ENCODE results near the gene EIPR1. TPM values are rescaled to one million over a fixed set of nuclear protein-coding genes. Genes with fewer than 3 reads are reported as not detected.
A peak's percentile ranks its signal among the peaks of the same experiment; 100 is the strongest.

EIPR1 gene
- total and polyA plus RNA-seq, 2 experiments from 2014 or later, result 17.4 to 46.3 TPM

DNA sequence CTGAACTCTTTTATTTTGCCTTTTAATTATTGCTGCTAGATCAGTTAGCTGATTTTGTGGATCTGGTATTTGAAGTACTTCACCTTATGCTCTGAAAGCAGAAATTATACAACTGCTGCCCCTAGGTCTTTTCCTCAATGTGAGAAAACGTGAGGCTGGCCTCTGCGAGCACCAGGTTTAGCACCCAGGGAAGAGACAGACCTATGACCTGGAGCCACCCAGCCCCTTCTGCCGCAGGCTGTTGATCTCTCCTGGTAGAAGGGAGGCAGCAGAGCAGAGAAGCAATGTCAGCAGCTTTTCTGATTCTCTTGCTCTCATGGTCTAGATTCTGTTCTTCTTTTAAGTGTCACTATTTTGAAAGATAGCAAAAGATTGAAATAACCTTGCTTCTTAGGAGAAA lies 21.8 kb upstream of the EIPR1 start:
- peaks cover 7% of the 10 kb centered on the region for H3K4me1 ChIP-seq (ENCODE audit: insufficient read depth)
- Mint-ChIP-seq H3K4me1 (peaks cover 25% of the 10 kb centered on the region), H3K4me3 (no peak overlapping the region), H3K9me3 (peaks cover 30% of the 10 kb centered on the region), H3K36me3 (ENCODE audit: low read depth) (peaks cover 63% of the 10 kb centered on the region), H3K27me3 (ENCODE audit: insufficient read depth, low read depth, poor library complexity) (peaks cover 12% of the 10 kb centered on the region), H3K27ac (peak overlapping the region; percentile 53)
- TF ChIP-seq CREB1 (CRISPR knock-in tag; IDR thresholded peaks at IDR 0.05; ENCODE audit: low read depth) (no peak), POLR2AphosphoS5 (IDR thresholded peaks at IDR 0.05; ENCODE audit: low read depth) (no peak)
- TF ChIP-seq, protein P1, sequence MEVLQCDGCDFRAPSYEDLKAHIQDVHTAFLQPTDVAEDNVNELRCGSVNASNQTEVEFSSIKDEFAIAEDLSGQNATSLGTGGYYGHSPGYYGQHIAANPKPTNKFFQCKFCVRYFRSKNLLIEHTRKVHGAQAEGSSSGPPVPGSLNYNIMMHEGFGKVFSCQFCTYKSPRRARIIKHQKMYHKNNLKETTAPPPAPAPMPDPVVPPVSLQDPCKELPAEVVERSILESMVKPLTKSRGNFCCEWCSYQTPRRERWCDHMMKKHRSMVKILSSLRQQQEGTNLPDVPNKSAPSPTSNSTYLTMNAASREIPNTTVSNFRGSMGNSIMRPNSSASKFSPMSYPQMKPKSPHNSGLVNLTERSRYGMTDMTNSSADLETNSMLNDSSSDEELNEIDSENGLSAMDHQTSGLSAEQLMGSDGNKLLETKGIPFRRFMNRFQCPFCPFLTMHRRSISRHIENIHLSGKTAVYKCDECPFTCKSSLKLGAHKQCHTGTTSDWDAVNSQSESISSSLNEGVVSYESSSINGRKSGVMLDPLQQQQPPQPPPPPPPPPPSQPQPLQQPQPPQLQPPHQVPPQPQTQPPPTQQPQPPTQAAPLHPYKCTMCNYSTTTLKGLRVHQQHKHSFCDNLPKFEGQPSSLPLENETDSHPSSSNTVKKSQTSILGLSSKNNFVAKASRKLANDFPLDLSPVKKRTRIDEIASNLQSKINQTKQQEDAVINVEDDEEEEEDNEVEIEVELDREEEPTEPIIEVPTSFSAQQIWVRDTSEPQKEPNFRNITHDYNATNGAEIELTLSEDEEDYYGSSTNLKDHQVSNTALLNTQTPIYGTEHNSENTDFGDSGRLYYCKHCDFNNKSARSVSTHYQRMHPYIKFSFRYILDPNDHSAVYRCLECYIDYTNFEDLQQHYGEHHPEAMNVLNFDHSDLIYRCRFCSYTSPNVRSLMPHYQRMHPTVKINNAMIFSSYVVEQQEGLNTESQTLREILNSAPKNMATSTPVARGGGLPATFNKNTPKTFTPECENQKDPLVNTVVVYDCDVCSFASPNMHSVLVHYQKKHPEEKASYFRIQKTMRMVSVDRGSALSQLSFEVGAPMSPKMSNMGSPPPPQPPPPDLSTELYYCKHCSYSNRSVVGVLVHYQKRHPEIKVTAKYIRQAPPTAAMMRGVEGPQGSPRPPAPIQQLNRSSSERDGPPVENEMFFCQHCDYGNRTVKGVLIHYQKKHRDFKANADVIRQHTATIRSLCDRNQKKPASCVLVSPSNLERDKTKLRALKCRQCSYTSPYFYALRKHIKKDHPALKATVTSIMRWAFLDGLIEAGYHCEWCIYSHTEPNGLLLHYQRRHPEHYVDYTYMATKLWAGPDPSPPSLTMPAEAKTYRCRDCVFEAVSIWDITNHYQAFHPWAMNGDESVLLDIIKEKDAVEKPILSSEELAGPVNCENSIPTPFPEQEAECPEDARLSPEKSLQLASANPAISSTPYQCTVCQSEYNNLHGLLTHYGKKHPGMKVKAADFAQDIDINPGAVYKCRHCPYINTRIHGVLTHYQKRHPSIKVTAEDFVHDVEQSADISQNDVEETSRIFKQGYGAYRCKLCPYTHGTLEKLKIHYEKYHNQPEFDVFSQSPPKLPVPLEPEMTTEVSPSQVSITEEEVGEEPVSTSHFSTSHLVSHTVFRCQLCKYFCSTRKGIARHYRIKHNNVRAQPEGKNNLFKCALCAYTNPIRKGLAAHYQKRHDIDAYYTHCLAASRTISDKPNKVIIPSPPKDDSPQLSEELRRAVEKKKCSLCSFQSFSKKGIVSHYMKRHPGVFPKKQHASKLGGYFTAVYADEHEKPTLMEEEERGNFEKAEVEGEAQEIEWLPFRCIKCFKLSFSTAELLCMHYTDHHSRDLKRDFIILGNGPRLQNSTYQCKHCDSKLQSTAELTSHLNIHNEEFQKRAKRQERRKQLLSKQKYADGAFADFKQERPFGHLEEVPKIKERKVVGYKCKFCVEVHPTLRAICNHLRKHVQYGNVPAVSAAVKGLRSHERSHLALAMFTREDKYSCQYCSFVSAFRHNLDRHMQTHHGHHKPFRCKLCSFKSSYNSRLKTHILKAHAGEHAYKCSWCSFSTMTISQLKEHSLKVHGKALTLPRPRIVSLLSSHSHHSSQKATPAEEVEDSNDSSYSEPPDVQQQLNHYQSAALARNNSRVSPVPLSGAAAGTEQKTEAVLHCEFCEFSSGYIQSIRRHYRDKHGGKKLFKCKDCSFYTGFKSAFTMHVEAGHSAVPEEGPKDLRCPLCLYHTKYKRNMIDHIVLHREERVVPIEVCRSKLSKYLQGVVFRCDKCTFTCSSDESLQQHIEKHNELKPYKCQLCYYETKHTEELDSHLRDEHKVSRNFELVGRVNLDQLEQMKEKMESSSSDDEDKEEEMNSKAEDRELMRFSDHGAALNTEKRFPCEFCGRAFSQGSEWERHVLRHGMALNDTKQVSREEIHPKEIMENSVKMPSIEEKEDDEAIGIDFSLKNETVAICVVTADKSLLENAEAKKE (CRISPR knock-in tag; IDR thresholded peaks at IDR 0.05), result no peak
- TF ChIP-seq, protein P2, sequence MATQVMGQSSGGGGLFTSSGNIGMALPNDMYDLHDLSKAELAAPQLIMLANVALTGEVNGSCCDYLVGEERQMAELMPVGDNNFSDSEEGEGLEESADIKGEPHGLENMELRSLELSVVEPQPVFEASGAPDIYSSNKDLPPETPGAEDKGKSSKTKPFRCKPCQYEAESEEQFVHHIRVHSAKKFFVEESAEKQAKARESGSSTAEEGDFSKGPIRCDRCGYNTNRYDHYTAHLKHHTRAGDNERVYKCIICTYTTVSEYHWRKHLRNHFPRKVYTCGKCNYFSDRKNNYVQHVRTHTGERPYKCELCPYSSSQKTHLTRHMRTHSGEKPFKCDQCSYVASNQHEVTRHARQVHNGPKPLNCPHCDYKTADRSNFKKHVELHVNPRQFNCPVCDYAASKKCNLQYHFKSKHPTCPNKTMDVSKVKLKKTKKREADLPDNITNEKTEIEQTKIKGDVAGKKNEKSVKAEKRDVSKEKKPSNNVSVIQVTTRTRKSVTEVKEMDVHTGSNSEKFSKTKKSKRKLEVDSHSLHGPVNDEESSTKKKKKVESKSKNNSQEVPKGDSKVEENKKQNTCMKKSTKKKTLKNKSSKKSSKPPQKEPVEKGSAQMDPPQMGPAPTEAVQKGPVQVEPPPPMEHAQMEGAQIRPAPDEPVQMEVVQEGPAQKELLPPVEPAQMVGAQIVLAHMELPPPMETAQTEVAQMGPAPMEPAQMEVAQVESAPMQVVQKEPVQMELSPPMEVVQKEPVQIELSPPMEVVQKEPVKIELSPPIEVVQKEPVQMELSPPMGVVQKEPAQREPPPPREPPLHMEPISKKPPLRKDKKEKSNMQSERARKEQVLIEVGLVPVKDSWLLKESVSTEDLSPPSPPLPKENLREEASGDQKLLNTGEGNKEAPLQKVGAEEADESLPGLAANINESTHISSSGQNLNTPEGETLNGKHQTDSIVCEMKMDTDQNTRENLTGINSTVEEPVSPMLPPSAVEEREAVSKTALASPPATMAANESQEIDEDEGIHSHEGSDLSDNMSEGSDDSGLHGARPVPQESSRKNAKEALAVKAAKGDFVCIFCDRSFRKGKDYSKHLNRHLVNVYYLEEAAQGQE (IDR thresholded peaks at IDR 0.05; ENCODE audit: unreplicated experiment), result no peak
- TF ChIP-seq, protein P3, sequence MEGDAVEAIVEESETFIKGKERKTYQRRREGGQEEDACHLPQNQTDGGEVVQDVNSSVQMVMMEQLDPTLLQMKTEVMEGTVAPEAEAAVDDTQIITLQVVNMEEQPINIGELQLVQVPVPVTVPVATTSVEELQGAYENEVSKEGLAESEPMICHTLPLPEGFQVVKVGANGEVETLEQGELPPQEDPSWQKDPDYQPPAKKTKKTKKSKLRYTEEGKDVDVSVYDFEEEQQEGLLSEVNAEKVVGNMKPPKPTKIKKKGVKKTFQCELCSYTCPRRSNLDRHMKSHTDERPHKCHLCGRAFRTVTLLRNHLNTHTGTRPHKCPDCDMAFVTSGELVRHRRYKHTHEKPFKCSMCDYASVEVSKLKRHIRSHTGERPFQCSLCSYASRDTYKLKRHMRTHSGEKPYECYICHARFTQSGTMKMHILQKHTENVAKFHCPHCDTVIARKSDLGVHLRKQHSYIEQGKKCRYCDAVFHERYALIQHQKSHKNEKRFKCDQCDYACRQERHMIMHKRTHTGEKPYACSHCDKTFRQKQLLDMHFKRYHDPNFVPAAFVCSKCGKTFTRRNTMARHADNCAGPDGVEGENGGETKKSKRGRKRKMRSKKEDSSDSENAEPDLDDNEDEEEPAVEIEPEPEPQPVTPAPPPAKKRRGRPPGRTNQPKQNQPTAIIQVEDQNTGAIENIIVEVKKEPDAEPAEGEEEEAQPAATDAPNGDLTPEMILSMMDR (conservative IDR thresholded peaks at IDR 0.05; ENCODE audit: low read depth in 2 of 2), result no peak
- peak overlapping the region; percentile 21; the same call in 1 of the 2 replicates for H3K4me2 ChIP-seq
- H3K4me3 ChIP-seq, result no peak overlapping the region
- H3K79me2 ChIP-seq (replicated peaks; ENCODE audit: insufficient read depth), result peaks cover 32% of the 10 kb centered on the region
- ATAC-seq, result peak; percentile 78
- H3K27ac ChIP-seq (ENCODE audit: low read depth), result peak overlapping the region; percentile 63; the same call in 1 of the 2 replicates
- H4K20me1 ChIP-seq (replicated peaks; ENCODE audit: insufficient read depth), result peaks cover 11% of the 10 kb centered on the region
- no peaks in the 10 kb centered on the region for H3K27me3 ChIP-seq (ENCODE audit: insufficient read depth)
- DNase-seq (ENCODE audit: low spot score), result no peak
- H3K36me3 ChIP-seq (ENCODE audit: insufficient read depth), result peaks cover 19% of the 10 kb centered on the region; the same call in 1 of the 2 replicates
- H3F3A ChIP-seq (replicated peaks; ENCODE audit: low read depth), result no peaks in the 10 kb centered on the region
- H3K9me2 ChIP-seq (ENCODE audit: insufficient read depth), result no peaks in the 10 kb centered on the region
- H2AFZ ChIP-seq, result no peak overlapping the region
